ENCODE measurements around the gene KDELR1. TPM values are rescaled to one million over a fixed set of nuclear protein-coding genes. Genes with fewer than 3 reads are reported as not detected.
A peak's percentile ranks its signal among the peaks of the same experiment; 100 is the strongest.

KDELR1 gene
- total and polyA plus RNA-seq, 2 donors from 2014 or later: 169 to 204 TPM

GRCh38 chr19:48363500-48363809, 27.9 kb downstream of the KDELR1 start:
- DNase-seq (peak in 1 of 5 donors; percentile 89), FAIRE-seq (no peak)
- no peaks in the 10 kb centered on the region for H3K9me3 ChIP-seq (ENCODE audit: control insufficient read depth in 2 of 3, insufficient read depth in 1 of 3, low read length in 3 of 3)
- no peak for TF ChIP-seq CTCF (IDR thresholded peaks at IDR 0.05; ENCODE audit: borderline replicate concordance, extremely low read depth, insufficient read depth)
- H3K27ac ChIP-seq (ENCODE audit: low read depth in 2 of 2, low read length in 2 of 2): peak overlapping the region; percentile 90 to 94
- H3K4me1 ChIP-seq (ENCODE audit: control insufficient read depth in 2 of 3, insufficient read depth in 2 of 3, low read depth in 1 of 3, low read length in 3 of 3): peaks cover 0 to 7% (median 5%) of the 10 kb centered on the region in 3 donors
- intact Hi-C loops (cut with DNase I): no loop called here
- peak overlapping the region; percentile 45 to 90 (median 82) for H3K4me3 ChIP-seq (ENCODE audit: low read length in 3 of 3)
- no peaks in the 10 kb centered on the region for H3K27me3 ChIP-seq (ENCODE audit: control insufficient read depth, insufficient read depth, low read length)
- H3K36me3 ChIP-seq (ENCODE audit: control insufficient read depth in 2 of 3, insufficient read depth in 3 of 3, low read length in 3 of 3): no peaks in the 10 kb centered on the region
- peak overlapping the region; percentile 34 to 97 (median 82) for H3K9ac ChIP-seq (ENCODE audit: low read length in 3 of 3)

DNA sequence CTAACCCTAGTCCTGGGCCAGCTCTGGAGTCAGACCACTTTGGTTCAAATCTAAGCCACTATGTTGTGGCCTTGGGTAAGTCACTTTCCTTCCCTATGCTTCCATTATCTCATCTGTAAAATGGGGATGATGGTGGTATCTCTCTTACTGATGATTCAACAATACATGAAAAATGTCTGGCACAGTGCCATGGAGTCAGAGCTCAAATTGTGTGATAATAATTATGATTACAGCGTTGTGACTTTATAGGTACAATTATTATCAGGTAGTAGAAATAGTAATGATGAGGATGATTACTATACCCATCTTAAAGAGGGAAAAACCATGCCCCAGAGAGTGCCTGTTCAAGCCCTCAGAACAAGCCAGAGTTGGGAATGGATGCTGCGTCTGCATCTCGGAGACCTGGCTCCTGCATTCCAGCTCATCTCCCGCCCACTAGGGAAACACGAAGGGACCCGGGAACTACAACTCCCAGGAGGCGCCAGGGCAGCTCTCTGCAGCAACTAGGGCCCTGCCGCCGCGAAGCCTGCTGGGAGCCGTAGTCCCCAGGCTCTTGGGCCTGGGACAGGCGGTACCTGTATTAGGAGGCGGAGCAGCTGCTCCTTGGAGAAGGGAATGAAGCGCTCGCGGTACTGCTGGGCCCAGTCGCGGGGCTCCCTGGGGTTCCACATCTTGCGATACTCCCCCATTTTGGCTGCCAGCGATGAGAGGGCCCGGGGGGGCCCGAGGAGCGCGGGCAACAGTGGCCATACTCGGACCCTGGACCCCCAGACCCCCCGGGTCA, 28.4 kb downstream of the KDELR1 start:
- DNase-seq (peak; percentile 97 to 99 (median 97)), FAIRE-seq (peak; percentile 68)
- Histone ChIP-seq H3K4me3 (ENCODE audit: low read length in 3 of 3) (peak overlapping the region; percentile 45 to 90 (median 82)), H3K9me3 (ENCODE audit: control insufficient read depth in 2 of 3, insufficient read depth in 1 of 3, low read length in 3 of 3) (no peaks in the 10 kb centered on the region), H3K36me3 (ENCODE audit: control insufficient read depth in 2 of 3, insufficient read depth in 3 of 3, low read length in 3 of 3) (no peaks in the 10 kb centered on the region), H3K27me3 (ENCODE audit: control insufficient read depth, insufficient read depth, low read length) (no peaks in the 10 kb centered on the region), H3K4me1 (ENCODE audit: control insufficient read depth in 2 of 3, insufficient read depth in 2 of 3, low read depth in 1 of 3, low read length in 3 of 3) (peaks cover 0 to 7% (median 5%) of the 10 kb centered on the region in 3 donors), H3K27ac (ENCODE audit: low read depth in 2 of 2, low read length in 2 of 2) (peak overlapping the region; percentile 90 to 94), H3K9ac (ENCODE audit: low read length in 3 of 3) (peak overlapping the region; percentile 34 to 97 (median 82))
- TF ChIP-seq CTCF (IDR thresholded peaks at IDR 0.05; ENCODE audit: borderline replicate concordance, extremely low read depth, insufficient read depth): peak; percentile 19
- intact Hi-C loops (cut with DNase I): no loop called here

- H3K4me1 ChIP-seq (ENCODE audit: control insufficient read depth in 2 of 3, insufficient read depth in 2 of 3, low read depth in 1 of 3, low read length in 3 of 3): peaks cover 0 to 7% (median 0%) of the 10 kb centered on the region in 3 donors
- no peaks in the 10 kb centered on the region for H3K27me3 ChIP-seq (ENCODE audit: control insufficient read depth, insufficient read depth, low read length)
- H3K36me3 ChIP-seq (ENCODE audit: control insufficient read depth in 2 of 3, insufficient read depth in 3 of 3, low read length in 3 of 3): no peaks in the 10 kb centered on the region
- no peak for TF ChIP-seq CTCF (IDR thresholded peaks at IDR 0.05; ENCODE audit: borderline replicate concordance, extremely low read depth, insufficient read depth)
- no peak overlapping the region for H3K27ac ChIP-seq (ENCODE audit: low read depth in 2 of 2, low read length in 2 of 2)
- no peak overlapping the region for H3K9ac ChIP-seq (ENCODE audit: low read length in 3 of 3)
- no peak overlapping the region for H3K4me3 ChIP-seq (ENCODE audit: low read length in 3 of 3)
- DNase-seq (no peak), FAIRE-seq (no peak)
- intact Hi-C loops (cut with DNase I): no loop called here
- no peaks in the 10 kb centered on the region for H3K9me3 ChIP-seq (ENCODE audit: control insufficient read depth in 2 of 3, insufficient read depth in 1 of 3, low read length in 3 of 3)
Measured at GRCh38 chr19:48361912-48362311, 29.4 kb downstream of the KDELR1 start.

All from kidney (tissue), 14 donors.